Measurements from ENCODE around the gene GPR34. TPM values are rescaled to one million over a fixed set of nuclear protein-coding genes. Genes with fewer than 3 reads are reported as not detected.

Gene GPR34
- total and polyA plus RNA-seq, 12 donors, result 2.7 to 53.3 (median 20.9) TPM

GRCh38 chrX:41720125-41720779 lies 31.5 kb downstream of the GPR34 start:
- no peaks in the 10 kb centered on the region for H3K9me3 ChIP-seq (replicated peaks in 1 of 3)
- H3K36me3 ChIP-seq (replicated peaks in 1 of 2), result no peaks in the 10 kb centered on the region
- no peaks in the 10 kb centered on the region for H3K4me1 ChIP-seq (replicated peaks in 1 of 2)
- WGBS, 4 donors, result 54 to 80% (median 73%) methylated on average over 3 of the region's 3 CpGs
- peaks cover 3% of the 10 kb centered on the region for H3K27me3 ChIP-seq
- no peak for DNase-seq
- H3K27ac ChIP-seq, result no peak overlapping the region
- intact Hi-C loops (cut with DNase I), result no loop called here
- no peak overlapping the region for H3K4me3 ChIP-seq
- no peak for TF ChIP-seq CTCF (IDR thresholded peaks at IDR 0.05)
- TF ChIP-seq POLR2A (IDR thresholded peaks at IDR 0.05), result no peak

GRCh38 chrX:41721590-41721989 lies 32.8 kb downstream of the GPR34 start:
- Histone ChIP-seq H3K27me3 (peaks cover 3% of the 10 kb centered on the region), H3K36me3 (replicated peaks in 1 of 2) (no peaks in the 10 kb centered on the region), H3K27ac (no peak overlapping the region), H3K4me3 (no peak overlapping the region), H3K9me3 (replicated peaks in 1 of 3) (no peaks in the 10 kb centered on the region), H3K4me1 (replicated peaks in 1 of 2) (no peaks in the 10 kb centered on the region)
- WGBS, 4 donors, result 70 to 90% (median 76%) methylated on average over 1 of the region's 1 CpG
- TF ChIP-seq CTCF (IDR thresholded peaks at IDR 0.05) (no peak), POLR2A (IDR thresholded peaks at IDR 0.05) (no peak)
- intact Hi-C loops (cut with DNase I), result no loop called here
- no peak for DNase-seq

GRCh38 chrX:41722214-41722613 lies 33.4 kb downstream of the GPR34 start:
- Histone ChIP-seq H3K36me3 (replicated peaks in 1 of 2) (no peaks in the 10 kb centered on the region), H3K27me3 (peaks cover 3% of the 10 kb centered on the region), H3K9me3 (replicated peaks in 1 of 3) (no peaks in the 10 kb centered on the region), H3K4me3 (no peak overlapping the region), H3K27ac (no peak overlapping the region), H3K4me1 (replicated peaks in 1 of 2) (no peaks in the 10 kb centered on the region)
- DNase-seq, result no peak
- 75 to 96% (median 88%) methylated on average over 3 of the region's 3 CpGs for WGBS, 4 donors
- TF ChIP-seq CTCF (IDR thresholded peaks at IDR 0.05) (no peak), POLR2A (IDR thresholded peaks at IDR 0.05) (no peak)
- intact Hi-C loops (cut with DNase I), result no loop called here

- no peaks in the 10 kb centered on the region for H3K4me1 ChIP-seq (replicated peaks in 1 of 2)
These were observed 34.2 kb downstream of the GPR34 start for GRCh38 chrX:41722816-41723618.

More at GRCh38 chrX:41722816-41723618, 34.2 kb downstream of the GPR34 start:
- peak overlapping the region in 1 of 5 donors; percentile 54 for H3K27ac ChIP-seq
- H3K9me3 ChIP-seq (replicated peaks in 1 of 3), result no peaks in the 10 kb centered on the region
- H3K27me3 ChIP-seq, result peaks cover 3% of the 10 kb centered on the region
- H3K4me3 ChIP-seq, result no peak overlapping the region
- DNase-seq, result peak in 1 of 7 donors; percentile 10
- intact Hi-C loops (cut with DNase I), result no loop called here
- 54 to 57% (median 56%) methylated on average over 3 of the region's 3 CpGs for WGBS, 4 donors
- TF ChIP-seq CTCF (IDR thresholded peaks at IDR 0.05) (no peak), POLR2A (IDR thresholded peaks at IDR 0.05) (no peak)
- H3K36me3 ChIP-seq (replicated peaks in 1 of 2), result no peaks in the 10 kb centered on the region
